ENCODE results near the gene ZNF592.

GRCh38 chr15:84829428-84829827 lies 81.0 kb downstream of the ZNF592 start:
- TF ChIP-seq POLR2AphosphoS5 (IDR thresholded peaks at IDR 0.05; ENCODE audit: insufficient read depth, low read depth, low read length) (no peak), EZH2 (IDR thresholded peaks at IDR 0.05; ENCODE audit: borderline replicate concordance, low read depth, low read length, severe bottlenecking) (no peak), CTCF (IDR thresholded peaks at IDR 0.05; ENCODE audit: extremely low read depth in 1 of 2, insufficient read depth in 1 of 2, low read depth in 1 of 2, low read length in 2 of 2) (no peak), POLR2A (IDR thresholded peaks at IDR 0.05; ENCODE audit: low read depth, low read length) (no peak), JUN (IDR thresholded peaks at IDR 0.05; ENCODE audit: borderline replicate concordance, insufficient read depth, insufficient read length, low read depth) (no peak), GATA2 (IDR thresholded peaks at IDR 0.05; ENCODE audit: insufficient read depth, insufficient read length, low read depth, low read length) (no peak), MYC (IDR thresholded peaks at IDR 0.05; ENCODE audit: low read depth, low read length) (no peak)
